ENCODE data around the gene SSR4.
"Not testable (repeated sequence)": the region's sequence is repeated elsewhere in the genome, so short reads cannot be mapped to it uniquely, and the experiment has no call there.

The SSR4 gene

DNA sequence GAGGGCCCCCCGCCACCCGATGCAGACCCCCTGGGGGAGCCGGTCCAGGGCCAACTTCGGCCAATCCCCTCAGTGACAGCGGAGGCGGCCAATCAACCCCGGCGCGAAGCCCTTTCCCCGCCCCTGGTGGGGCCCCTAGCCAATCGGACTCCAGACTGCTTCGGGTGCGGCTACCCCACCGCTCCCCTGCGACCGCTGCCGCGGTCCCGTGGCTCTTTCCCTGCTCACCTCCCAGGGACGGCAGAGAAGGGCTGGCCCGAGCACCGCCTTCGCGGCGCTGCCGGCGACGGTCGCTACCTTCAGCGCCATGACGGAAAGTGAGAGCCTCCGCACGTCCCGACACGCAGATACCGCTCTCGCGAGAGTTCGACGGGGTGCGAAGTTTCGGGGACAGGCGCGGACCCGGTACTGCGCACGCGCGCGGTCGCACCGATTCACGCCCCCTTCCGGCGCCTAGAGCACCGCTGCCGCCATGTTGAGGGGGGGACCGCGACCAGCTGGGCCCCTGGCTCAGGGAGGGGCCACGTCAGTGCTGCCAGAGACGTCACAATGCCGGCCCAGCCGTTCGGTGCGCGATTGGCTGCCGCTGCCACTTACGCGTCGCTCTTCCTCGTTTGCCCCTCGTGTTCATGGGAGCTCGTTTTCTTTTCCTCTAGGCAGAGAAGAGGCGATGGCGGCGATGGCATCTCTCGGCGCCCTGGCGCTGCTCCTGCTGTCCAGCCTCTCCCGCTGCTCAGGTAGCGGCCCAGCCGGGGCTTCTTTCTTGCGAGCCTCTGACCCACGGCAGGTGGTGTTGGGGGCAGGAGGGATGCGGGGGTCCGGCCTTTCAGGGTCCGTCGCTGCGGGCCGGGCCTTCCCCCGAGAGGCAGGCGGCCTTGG lies at the start of gene SSR4, which contains the start of gene IDH3G:
Gene SSR4, plus strand, starts transcription at position 651 of the 879 bp plus-strand sequence. Its CDS starts 20 bp downstream, at position 671.
Gene IDH3G, minus strand, starts transcription at position 358 of the 879 bp plus-strand sequence. Its CDS starts 49 bp downstream, at position 309.
- DNase-seq (ENCODE audit: low spot score in 2 of 2) (peak; percentile 85 to 90), ATAC-seq (ENCODE audit: low read depth) (peak; percentile 90)
- Mint-ChIP-seq H3K27me3 (no peaks in the 10 kb centered on the region), H3K9me3 (no peaks in the 10 kb centered on the region), H3K27ac (peak within 1 kb of the TSS; percentile 97), H3K4me1 (peaks cover 13% of the 10 kb centered on the region), H3K36me3 (peaks cover 2% of the 10 kb centered on the region), H3K4me3 (peak within 1 kb of the TSS; percentile 97)

DNA sequence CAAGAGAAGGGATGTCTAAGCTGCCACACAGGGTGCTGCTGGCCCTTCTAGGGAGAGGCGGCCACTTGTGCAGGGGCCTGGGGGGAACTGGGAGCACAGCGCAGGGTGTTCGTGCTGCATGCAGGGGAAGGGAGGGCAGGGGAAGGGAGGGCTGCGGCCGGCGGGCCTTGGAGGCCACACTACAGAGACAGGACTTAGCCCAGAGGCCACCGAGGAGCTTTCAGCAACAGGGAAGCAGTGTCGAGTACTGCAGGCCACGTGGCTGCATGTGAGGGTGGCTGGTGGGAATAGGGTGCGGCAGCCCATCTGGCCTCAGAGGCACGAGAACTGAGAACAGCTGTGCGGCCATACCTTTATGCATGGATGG lies 49.4 kb upstream of the SSR4 start:
- DNase-seq (ENCODE audit: low spot score in 2 of 2); H3K9me3 Mint-ChIP-seq; H3K27me3 Mint-ChIP-seq; H3K27ac Mint-ChIP-seq; H3K36me3 Mint-ChIP-seq; ATAC-seq (ENCODE audit: low read depth): not testable (repeated sequence)
- H3K4me1 Mint-ChIP-seq: peaks cover 17% of the 10 kb centered on the region
- peak overlapping the region; percentile 46 for H3K4me3 Mint-ChIP-seq

DNA sequence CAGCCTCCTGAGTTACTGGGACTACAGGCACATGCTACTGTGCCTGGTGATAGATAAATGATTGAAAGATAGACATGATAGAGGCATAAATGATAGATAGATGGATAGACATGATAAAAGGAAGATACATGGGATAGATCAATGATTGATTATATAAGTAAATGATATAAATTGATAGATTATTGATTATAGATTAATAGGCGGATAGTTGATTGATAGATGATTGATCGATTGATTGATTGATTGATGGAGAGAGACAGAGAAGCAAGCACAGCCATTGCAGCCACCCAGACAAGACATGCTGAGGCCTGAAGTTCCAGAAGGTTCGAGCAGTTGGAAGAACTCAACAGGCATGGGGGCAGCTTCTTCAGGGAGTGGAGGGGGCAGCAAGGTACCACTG lies 48.1 kb upstream of the SSR4 start:
- H3K4me3 Mint-ChIP-seq: no peak overlapping the region
- H3K36me3 Mint-ChIP-seq: no peaks in the 10 kb centered on the region
- no peaks in the 10 kb centered on the region for H3K9me3 Mint-ChIP-seq
- peaks cover 14% of the 10 kb centered on the region for H3K4me1 Mint-ChIP-seq
- H3K27ac Mint-ChIP-seq: no peak overlapping the region
- H3K27me3 Mint-ChIP-seq: no peaks in the 10 kb centered on the region
- ATAC-seq (ENCODE audit: low read depth) (no peak), DNase-seq (ENCODE audit: low spot score in 2 of 2) (no peak)

DNA sequence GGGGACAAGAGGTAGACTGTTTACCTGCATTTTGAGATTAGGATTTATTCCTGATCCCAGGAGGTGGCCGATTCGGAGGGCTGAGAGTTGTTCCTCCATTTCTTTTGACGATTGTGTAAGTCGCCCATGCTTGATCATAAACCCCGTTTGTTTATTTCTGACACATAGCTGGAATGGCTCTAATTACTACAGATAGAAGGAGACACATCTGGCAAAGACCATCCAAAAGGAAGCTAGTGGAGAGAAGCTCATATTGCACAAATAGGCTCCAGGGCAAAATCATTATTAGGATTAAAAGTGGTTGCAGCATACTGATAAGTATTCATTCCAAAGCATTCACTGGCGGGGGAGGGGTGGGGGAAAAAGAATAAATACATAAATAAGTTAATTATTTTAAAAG lies 47.5 kb upstream of the SSR4 start:
- not testable (repeated sequence) for H3K4me3 Mint-ChIP-seq; DNase-seq (ENCODE audit: low spot score in 2 of 2); H3K27ac Mint-ChIP-seq; H3K9me3 Mint-ChIP-seq; H3K27me3 Mint-ChIP-seq; ATAC-seq (ENCODE audit: low read depth); H3K36me3 Mint-ChIP-seq
- H3K4me1 Mint-ChIP-seq: peaks cover 14% of the 10 kb centered on the region

DNA sequence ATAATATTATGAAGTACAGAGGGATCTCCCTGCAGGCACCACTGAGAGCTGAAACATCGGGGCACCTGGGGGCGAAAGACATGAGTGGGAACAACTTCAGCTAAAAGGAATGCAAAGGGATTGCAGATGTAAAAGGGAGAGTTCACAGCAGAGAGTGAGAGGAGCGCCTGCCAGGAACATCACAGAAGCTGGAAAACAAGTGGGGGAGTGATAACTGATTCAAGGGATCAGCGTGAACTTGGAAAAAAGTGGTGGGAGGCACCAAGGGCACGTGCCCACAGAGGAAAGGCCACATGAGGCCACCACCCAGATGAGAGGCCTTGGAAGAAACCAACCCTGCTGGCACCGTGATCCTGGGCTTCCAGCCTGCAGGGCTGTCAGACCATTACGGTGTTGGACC lies 45.5 kb upstream of the SSR4 start:
- not testable (repeated sequence) for H3K27me3 Mint-ChIP-seq; DNase-seq (ENCODE audit: low spot score in 2 of 2); H3K36me3 Mint-ChIP-seq; H3K4me3 Mint-ChIP-seq; ATAC-seq (ENCODE audit: low read depth); H3K9me3 Mint-ChIP-seq; H3K27ac Mint-ChIP-seq
- peaks cover 12% of the 10 kb centered on the region for H3K4me1 Mint-ChIP-seq

DNA sequence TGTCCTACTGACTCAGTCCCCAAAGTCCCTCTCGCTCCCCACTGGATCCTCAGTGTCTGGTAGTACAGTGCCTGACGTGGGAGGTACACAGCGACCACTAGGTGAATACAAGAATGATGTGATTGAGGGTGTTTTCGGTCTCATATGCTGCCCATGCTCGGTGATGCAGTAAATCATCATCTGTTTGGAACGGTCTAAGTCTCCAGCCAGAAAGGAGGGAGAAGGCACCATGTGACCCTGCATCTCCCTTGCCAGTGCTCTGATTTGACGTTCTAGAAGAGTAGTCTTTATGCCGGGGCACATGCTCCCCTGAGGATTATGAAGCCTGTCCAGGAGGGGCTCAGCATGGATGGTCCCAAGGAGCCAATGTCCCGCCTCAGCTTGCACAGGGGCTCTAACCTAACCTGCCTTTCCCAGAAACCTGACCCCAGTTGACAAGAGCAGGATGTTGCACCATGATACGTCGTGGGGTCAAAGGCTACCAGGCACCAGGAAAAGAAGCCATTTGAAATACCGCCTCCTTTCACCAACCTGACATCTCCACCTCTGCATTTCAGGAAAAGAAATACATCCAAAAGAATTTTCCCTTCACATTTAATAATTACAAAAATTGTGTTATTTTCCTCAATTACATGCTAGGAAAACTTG lies 44.2 kb upstream of the SSR4 start:
- Mint-ChIP-seq H3K4me1 (peaks cover 7% of the 10 kb centered on the region), H3K36me3 (no peaks in the 10 kb centered on the region), H3K9me3 (no peaks in the 10 kb centered on the region), H3K27me3 (no peaks in the 10 kb centered on the region), H3K4me3 (no peak overlapping the region), H3K27ac (no peak overlapping the region)
- no peak for DNase-seq (ENCODE audit: low spot score in 2 of 2)
- ATAC-seq (ENCODE audit: low read depth): no peak

DNA sequence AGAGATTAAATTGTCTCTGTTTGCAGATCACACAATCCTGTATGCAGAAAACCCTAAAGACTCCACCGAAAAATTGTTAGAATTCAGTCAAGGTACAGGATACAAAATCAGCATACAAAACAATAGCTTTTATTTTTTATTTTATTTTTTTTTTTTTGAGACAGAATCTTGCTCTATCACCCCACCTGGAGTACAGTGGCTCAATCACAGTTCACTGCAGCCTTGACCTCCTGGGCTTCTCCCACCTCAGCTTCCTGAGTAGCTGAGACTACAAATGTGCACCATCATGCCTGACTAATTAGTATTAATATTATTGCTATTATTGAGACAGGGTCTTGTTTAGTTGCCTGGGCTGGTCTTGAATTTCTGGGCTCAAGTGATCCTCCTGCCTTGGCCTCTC lies 39.3 kb upstream of the SSR4 start:
- Mint-ChIP-seq H3K4me1 (peaks cover 6% of the 10 kb centered on the region), H3K27me3 (no peaks in the 10 kb centered on the region), H3K4me3 (no peak overlapping the region), H3K9me3 (no peaks in the 10 kb centered on the region), H3K36me3 (no peaks in the 10 kb centered on the region), H3K27ac (no peak overlapping the region)
- DNase-seq (ENCODE audit: low spot score in 2 of 2) (no peak), ATAC-seq (ENCODE audit: low read depth) (no peak)

DNA sequence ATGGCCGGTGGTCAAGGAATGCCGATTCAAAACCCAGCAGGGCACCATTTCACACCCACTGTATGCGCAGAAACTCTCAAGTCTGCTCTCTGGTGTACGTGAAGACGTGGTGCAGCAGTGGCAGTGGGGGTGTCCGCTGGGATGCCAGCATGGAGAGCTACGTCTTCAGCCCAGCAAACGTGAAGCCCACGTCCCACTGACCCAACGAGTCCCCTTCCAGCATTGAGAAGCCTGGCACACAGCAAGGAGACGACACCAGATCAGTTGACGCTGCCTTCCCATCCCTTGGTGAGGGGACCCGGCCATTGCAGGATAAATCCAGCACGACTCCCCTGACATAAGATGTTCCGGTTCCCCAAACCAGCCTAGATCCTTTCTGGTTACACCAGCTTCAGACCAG lies 32.6 kb upstream of the SSR4 start:
- Mint-ChIP-seq H3K4me3 (no peak overlapping the region), H3K27me3 (no peaks in the 10 kb centered on the region), H3K36me3 (no peaks in the 10 kb centered on the region), H3K9me3 (no peaks in the 10 kb centered on the region), H3K27ac (no peak overlapping the region), H3K4me1 (peaks cover 16% of the 10 kb centered on the region)
- DNase-seq (ENCODE audit: low spot score in 2 of 2) (no peak), ATAC-seq (ENCODE audit: low read depth) (no peak)

DNA sequence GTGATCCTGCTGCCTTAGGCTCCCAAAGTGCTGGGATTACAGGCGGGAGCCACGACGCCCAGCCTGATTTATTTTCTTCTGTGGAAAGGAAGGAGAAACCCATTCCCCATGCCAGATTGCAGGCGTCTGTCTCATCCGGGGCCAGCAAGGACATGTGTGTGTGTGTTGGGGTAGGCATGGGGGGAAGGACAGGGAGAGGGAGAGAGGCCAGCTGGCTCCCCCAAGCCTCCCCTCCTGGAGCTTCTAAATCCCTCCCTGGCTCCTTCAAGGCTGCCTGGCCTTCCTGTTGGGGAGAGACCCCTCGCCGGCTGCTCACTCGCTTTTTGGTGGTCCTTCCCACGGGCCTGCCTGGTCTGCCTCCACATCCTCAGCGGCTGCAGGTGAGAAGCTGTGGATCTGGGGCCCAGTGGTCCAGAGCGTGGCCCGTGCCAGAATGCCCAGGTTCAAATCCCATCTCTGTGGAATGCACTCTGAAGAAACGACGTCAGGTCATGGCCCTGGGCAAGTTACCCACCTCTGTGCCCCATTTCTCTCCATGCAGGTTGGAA lies 31.8 kb upstream of the SSR4 start:
- no peak overlapping the region for H3K27ac Mint-ChIP-seq
- H3K27me3 Mint-ChIP-seq: no peaks in the 10 kb centered on the region
- H3K9me3 Mint-ChIP-seq: no peaks in the 10 kb centered on the region
- no peaks in the 10 kb centered on the region for H3K36me3 Mint-ChIP-seq
- DNase-seq (ENCODE audit: low spot score in 2 of 2) (no peak), ATAC-seq (ENCODE audit: low read depth) (no peak)
- no peak overlapping the region for H3K4me3 Mint-ChIP-seq
- peaks cover 14% of the 10 kb centered on the region for H3K4me1 Mint-ChIP-seq

DNA sequence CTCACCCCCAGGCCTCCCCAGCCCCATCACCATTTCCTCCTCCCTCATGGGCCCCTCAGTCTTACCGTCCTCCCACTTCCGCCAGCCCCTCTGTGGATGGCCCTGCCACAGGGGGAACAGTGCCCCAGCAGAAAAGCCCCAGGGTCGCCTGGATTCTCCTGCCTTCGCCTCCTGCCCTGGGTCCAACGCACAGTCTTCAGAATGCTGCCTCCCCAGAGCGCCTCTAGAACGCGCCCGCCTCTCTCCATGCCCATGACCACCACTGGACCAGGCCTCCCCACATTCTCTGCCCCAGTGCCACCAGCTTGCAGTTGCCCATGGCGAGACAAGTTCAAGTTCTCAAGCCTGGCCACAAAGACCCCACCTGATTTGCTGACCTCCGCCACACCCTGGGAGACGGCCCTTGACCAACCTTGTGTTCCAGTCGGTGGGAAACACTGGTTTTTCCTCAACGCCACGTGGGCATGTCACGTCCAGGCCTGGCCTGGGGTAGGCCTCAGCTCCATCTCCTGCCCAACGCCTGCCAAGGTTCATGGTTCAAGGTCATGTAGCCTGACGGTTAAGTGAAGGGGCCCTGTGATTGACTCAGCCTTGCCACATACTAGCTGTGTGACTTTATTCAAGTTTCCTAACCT lies 31.1 kb upstream of the SSR4 start:
- no peak for ATAC-seq (ENCODE audit: low read depth)
- no peaks in the 10 kb centered on the region for H3K9me3 Mint-ChIP-seq

DNA sequence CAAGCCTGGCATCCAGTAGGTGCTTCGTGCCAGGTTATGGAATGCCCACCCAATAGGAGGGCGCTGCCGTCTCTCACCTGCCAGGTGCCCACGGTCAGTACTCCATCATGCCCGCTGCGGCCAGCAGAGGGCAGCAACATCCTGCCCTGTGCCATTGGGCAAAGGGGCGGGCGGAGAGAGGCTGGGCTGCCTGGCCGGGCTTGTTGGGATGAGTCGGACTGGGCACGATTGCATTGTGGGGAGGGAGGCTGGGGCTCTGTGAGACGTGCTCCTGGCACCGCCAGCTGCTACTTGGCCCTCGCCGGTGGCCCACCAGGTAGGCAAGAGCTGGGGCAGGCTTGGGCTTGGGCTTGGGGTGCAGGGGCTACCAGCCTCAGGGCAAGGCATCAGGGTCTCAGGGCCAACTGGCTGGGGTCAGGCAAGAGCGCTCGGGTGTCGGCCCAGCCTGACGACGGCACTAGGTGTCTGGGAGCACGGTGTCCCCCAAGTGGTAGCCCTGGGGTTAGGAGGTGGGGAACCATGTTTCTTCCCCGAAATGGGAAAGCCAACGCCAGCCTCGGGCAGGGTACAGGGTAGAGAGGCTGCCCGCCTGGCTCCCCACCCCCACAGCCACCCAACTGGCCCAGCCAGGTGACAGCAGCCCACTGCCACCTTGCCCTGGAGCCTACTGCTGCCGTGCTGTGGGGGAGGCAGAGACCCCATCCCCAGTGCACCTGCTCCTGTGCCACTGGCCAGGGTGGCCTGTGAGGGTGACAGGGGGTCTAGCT lies 30.3 kb upstream of the SSR4 start, which contains the start of gene PLXNB3:
Gene PLXNB3, plus strand, starts transcription at position 261 of the 767 bp plus-strand sequence. CDS start 1,287 bp downstream, outside the sequence.
- H3K27me3 Mint-ChIP-seq: no peaks in the 10 kb centered on the region
- H3K4me3 Mint-ChIP-seq: no peak within 1 kb of the TSS
- H3K4me1 Mint-ChIP-seq: peaks cover 10% of the 10 kb centered on the region
- ATAC-seq (ENCODE audit: low read depth) (peak; percentile 90), DNase-seq (ENCODE audit: low spot score in 2 of 2) (peak; percentile 62 to 77)
- no peaks in the 10 kb centered on the region for H3K9me3 Mint-ChIP-seq
- no peaks in the 10 kb centered on the region for H3K36me3 Mint-ChIP-seq
- no peak within 1 kb of the TSS for H3K27ac Mint-ChIP-seq

More for the DNA sequence above, 31.1 kb upstream of the SSR4 start:
- Mint-ChIP-seq H3K4me1 (peaks cover 13% of the 10 kb centered on the region), H3K27ac (no peak overlapping the region), H3K36me3 (no peaks in the 10 kb centered on the region), H3K27me3 (no peaks in the 10 kb centered on the region), H3K4me3 (no peak overlapping the region)
- no peak for DNase-seq (ENCODE audit: low spot score in 2 of 2)

DNA sequence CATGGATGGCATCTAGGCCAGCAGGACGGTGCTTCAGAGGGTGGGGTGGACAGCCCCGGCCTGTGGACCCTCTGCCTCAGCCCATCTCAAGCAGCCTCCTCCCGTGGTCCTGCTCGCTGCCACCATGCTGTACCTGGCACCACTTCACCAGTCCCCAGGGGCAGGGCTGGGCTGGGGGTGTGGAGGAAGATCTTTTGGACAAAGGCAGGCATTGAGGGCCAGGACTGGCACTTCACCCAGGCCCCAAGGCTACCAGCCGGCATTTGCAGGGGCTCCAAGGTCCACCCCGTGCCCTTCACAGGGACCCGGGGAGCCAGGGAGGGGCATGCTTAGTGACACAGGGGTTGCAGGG lies 29.7 kb upstream of the SSR4 start:
- Mint-ChIP-seq H3K27me3 (no peaks in the 10 kb centered on the region), H3K4me3 (no peak overlapping the region), H3K36me3 (no peaks in the 10 kb centered on the region), H3K9me3 (no peaks in the 10 kb centered on the region), H3K27ac (no peak overlapping the region), H3K4me1 (peaks cover 10% of the 10 kb centered on the region)
- DNase-seq (ENCODE audit: low spot score in 2 of 2): no peak
- no peak for ATAC-seq (ENCODE audit: low read depth)

Measured in memory B cell (primary cell).